ENCODE measurements around the gene YY1AP1.
"Not testable (repeated sequence)": the region's sequence is repeated elsewhere in the genome, so short reads cannot be mapped to it uniquely, and the experiment has no call there.

The YY1AP1 gene

GRCh38 chr1:155695072-155695471, 6.5 kb upstream of the YY1AP1 start:
- TF ChIP-seq SPI1 (IDR thresholded peaks at IDR 0.05; ENCODE audit: low read depth, low read length) (no peak), POU2F2 (IDR thresholded peaks at IDR 0.05; ENCODE audit: low read depth, low read length) (no peak), PAX5 (IDR thresholded peaks at IDR 0.05; ENCODE audit: insufficient read depth, low read length, severe bottlenecking) (no peak), TAF1 (IDR thresholded peaks at IDR 0.05; ENCODE audit: low read depth, low read length) (no peak), POLR2AphosphoS5 (IDR thresholded peaks at IDR 0.05; ENCODE audit: low read depth, low read length) (no peak), POLR2A (IDR thresholded peaks at IDR 0.05; ENCODE audit: low read depth, low read length) (no peak)
- no peak for DNase-seq (ENCODE audit: insufficient read length, low spot score)
- no peak for FAIRE-seq

GRCh38 chr1:155694167-155694566, 5.6 kb upstream of the YY1AP1 start:
- DNase-seq (ENCODE audit: insufficient read length, low spot score), result no peak
- TF ChIP-seq POLR2A (IDR thresholded peaks at IDR 0.05; ENCODE audit: low read depth, low read length), result no peak
- no peak for TF ChIP-seq TAF1 (IDR thresholded peaks at IDR 0.05; ENCODE audit: low read depth, low read length)
- TF ChIP-seq POU2F2 (IDR thresholded peaks at IDR 0.05; ENCODE audit: low read depth, low read length), result no peak
- TF ChIP-seq SPI1 (IDR thresholded peaks at IDR 0.05; ENCODE audit: low read depth, low read length), result no peak
- FAIRE-seq, result no peak

GRCh38 chr1:155691992-155692528, 3.5 kb upstream of the YY1AP1 start:
- DNase-seq (ENCODE audit: insufficient read length, low spot score), result no peak
- no peak for TF ChIP-seq SPI1 (IDR thresholded peaks at IDR 0.05; ENCODE audit: low read depth, low read length)
- TF ChIP-seq TAF1 (IDR thresholded peaks at IDR 0.05; ENCODE audit: low read depth, low read length), result no peak
- no peak for TF ChIP-seq POLR2A (IDR thresholded peaks at IDR 0.05; ENCODE audit: low read depth, low read length)
- no peak for TF ChIP-seq POU2F2 (IDR thresholded peaks at IDR 0.05; ENCODE audit: low read depth, low read length)
- no peak for TF ChIP-seq PAX5 (IDR thresholded peaks at IDR 0.05; ENCODE audit: insufficient read depth, low read length, severe bottlenecking)
- no peak for TF ChIP-seq POLR2AphosphoS5 (IDR thresholded peaks at IDR 0.05; ENCODE audit: low read depth, low read length)
- FAIRE-seq, result no peak

GRCh38 chr1:155689081-155689607, 570 bp upstream of the YY1AP1 start, which contains the start of gene DAP3:
Gene DAP3, plus strand, starts transcription at chr1:155689091. Its CDS starts 20,689 bp downstream, at chr1:155709780.
- TF ChIP-seq TAF1 (IDR thresholded peaks at IDR 0.05; ENCODE audit: low read depth, low read length) (peak; percentile 67; the same call in 1 of the 2 replicates), POLR2A (IDR thresholded peaks at IDR 0.05; ENCODE audit: low read depth, low read length) (peak; percentile 77)
- not testable (repeated sequence) for FAIRE-seq
- peak; percentile 76 for DNase-seq (ENCODE audit: insufficient read length, low spot score)

DNA sequence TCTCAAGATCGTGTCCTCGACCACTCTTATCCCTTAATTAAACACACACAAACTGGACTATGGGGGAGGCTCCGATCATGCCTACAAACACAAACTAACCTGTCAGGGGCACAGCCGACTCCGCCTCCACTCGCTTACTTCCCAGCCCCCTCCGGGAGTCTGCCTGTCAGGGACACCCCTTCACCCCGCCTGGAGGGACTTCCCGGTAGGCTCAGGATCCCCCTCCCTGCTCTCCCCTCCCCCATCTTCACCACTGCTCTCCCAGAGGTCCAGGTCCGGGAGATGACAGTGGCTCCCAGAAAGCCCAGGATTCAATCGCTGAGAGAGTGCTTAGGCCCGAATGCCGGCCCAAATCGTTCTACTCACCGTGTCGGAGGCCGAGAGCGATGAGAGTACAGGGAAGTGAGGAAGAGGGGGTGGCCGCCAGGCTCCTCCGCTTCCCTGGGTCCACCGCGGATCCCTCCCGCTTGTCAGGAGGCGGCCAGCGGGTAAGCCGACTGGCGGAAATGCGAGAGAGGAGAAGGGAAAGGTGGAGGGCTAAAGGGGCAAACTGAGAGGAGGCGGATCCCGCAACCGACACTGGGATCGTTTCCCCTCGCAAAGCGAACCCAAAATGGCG, 760 bp downstream of the YY1AP1 start:
- not testable (repeated sequence) for DNase-seq (ENCODE audit: insufficient read length, low spot score)
- FAIRE-seq, result peak; percentile 96
- TF ChIP-seq TAF1 (IDR thresholded peaks at IDR 0.05; ENCODE audit: low read depth, low read length), result peak; percentile 78

DNA sequence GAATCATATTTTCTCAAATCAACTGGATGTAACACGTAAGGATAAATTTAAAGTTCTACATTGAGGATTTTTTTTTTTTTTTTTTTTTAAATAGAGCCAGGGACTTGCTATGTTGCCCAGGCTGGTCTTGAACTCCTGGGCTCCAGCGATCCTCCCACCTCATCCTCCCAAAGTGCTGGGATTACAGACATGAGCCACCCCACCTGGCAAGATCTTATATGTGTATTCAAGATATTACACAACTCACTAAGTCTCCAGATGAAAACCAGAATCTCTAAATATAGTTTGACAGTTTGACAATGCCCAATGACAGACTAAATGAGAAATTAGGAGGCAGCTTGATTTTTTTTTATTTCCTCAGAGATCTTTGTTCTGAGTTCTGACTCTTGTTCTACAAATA, 6.8 kb downstream of the YY1AP1 start:
- no peak for DNase-seq (ENCODE audit: insufficient read length, low spot score)
- TF ChIP-seq PAX5 (IDR thresholded peaks at IDR 0.05; ENCODE audit: insufficient read depth, low read length, severe bottlenecking), result no peak
- no peak for TF ChIP-seq TAF1 (IDR thresholded peaks at IDR 0.05; ENCODE audit: low read depth, low read length)
- TF ChIP-seq SPI1 (IDR thresholded peaks at IDR 0.05; ENCODE audit: low read depth, low read length), result no peak
- TF ChIP-seq POU2F2 (IDR thresholded peaks at IDR 0.05; ENCODE audit: low read depth, low read length), result no peak
- no peak for TF ChIP-seq POLR2AphosphoS5 (IDR thresholded peaks at IDR 0.05; ENCODE audit: low read depth, low read length)
- TF ChIP-seq POLR2A (IDR thresholded peaks at IDR 0.05; ENCODE audit: low read depth, low read length), result no peak
- FAIRE-seq, result no peak

GRCh38 chr1:155680531-155680930, 8.0 kb downstream of the YY1AP1 start:
- no peak for FAIRE-seq
- TF ChIP-seq POLR2A (IDR thresholded peaks at IDR 0.05; ENCODE audit: low read depth, low read length) (no peak), POLR2AphosphoS5 (IDR thresholded peaks at IDR 0.05; ENCODE audit: low read depth, low read length) (no peak), PAX5 (IDR thresholded peaks at IDR 0.05; ENCODE audit: insufficient read depth, low read length, severe bottlenecking) (no peak), SPI1 (IDR thresholded peaks at IDR 0.05; ENCODE audit: low read depth, low read length) (no peak), POU2F2 (IDR thresholded peaks at IDR 0.05; ENCODE audit: low read depth, low read length) (no peak), TAF1 (IDR thresholded peaks at IDR 0.05; ENCODE audit: low read depth, low read length) (no peak)
- no peak for DNase-seq (ENCODE audit: insufficient read length, low spot score)

GRCh38 chr1:155678992-155679391, 9.6 kb downstream of the YY1AP1 start:
- peak; percentile 5 for FAIRE-seq
- DNase-seq (ENCODE audit: insufficient read length, low spot score), result not testable (repeated sequence)

- FAIRE-seq (peak; percentile 75), DNase-seq (ENCODE audit: insufficient read length, low spot score) (no peak)
- TF ChIP-seq PAX5 (IDR thresholded peaks at IDR 0.05; ENCODE audit: insufficient read depth, low read length, severe bottlenecking) (no peak), SPI1 (IDR thresholded peaks at IDR 0.05; ENCODE audit: low read depth, low read length) (no peak), POLR2AphosphoS5 (IDR thresholded peaks at IDR 0.05; ENCODE audit: low read depth, low read length) (no peak), POU2F2 (IDR thresholded peaks at IDR 0.05; ENCODE audit: low read depth, low read length) (no peak), TAF1 (IDR thresholded peaks at IDR 0.05; ENCODE audit: low read depth, low read length) (no peak), POLR2A (IDR thresholded peaks at IDR 0.05; ENCODE audit: low read depth, low read length) (no peak)
Observed at GRCh38 chr1:155678027-155678426, 10.5 kb downstream of the YY1AP1 start.

DNA sequence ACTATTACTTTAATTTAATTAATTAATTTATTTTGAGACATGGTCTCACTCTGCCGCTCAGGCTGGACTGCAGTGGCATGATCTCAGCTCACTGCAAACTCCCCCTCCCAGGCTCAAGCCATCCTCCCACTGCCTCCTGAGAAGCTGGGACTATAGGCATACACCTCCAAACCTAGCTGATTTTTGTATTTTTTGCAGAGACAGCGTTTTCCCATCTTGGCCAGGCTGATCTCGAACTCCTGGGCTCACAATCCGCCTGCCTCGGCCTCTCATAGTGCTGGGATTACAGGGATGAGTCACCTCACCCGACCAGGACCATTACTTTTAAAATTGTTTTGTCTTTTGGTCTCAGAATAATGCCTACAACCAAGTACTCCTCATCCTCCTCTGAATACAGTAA, 15.6 kb downstream of the YY1AP1 start:
- FAIRE-seq, result no peak
- TF ChIP-seq SPI1 (IDR thresholded peaks at IDR 0.05; ENCODE audit: low read depth, low read length) (no peak), TAF1 (IDR thresholded peaks at IDR 0.05; ENCODE audit: low read depth, low read length) (no peak), POLR2AphosphoS5 (IDR thresholded peaks at IDR 0.05; ENCODE audit: low read depth, low read length) (no peak), POLR2A (IDR thresholded peaks at IDR 0.05; ENCODE audit: low read depth, low read length) (no peak)
- DNase-seq (ENCODE audit: insufficient read length, low spot score), result no peak

Measured in GM12891 (cell line).